Fibroblast of lung (primary cell): ENCODE results near the gene KCNIP3.

Experiments
- EZH2 ChIP-seq: IDR thresholded peaks from 2 replicates; pipeline ENCODE4 v1.5.1; 2012; ENCODE audit warnings: low read length, control low read depth, mild to moderate bottlenecking; ENCODE audit errors: missing control alignments
- TF ChIP-seq, protein P1 (sequence below), 2 donors: IDR thresholded peaks in 1 of 2; conservative IDR thresholded peaks in 1 of 2; 1 replicate in 1 of 2; 2 replicates in 1 of 2; pipeline ENCODE4 v1.5.1; 2011 to 2012; ENCODE audit warnings: low read length in 2 of 2, control low read depth in 1 of 2, inconsistent platforms in 1 of 2, low read depth in 1 of 2, mild to moderate bottlenecking in 1 of 2

DNA sequence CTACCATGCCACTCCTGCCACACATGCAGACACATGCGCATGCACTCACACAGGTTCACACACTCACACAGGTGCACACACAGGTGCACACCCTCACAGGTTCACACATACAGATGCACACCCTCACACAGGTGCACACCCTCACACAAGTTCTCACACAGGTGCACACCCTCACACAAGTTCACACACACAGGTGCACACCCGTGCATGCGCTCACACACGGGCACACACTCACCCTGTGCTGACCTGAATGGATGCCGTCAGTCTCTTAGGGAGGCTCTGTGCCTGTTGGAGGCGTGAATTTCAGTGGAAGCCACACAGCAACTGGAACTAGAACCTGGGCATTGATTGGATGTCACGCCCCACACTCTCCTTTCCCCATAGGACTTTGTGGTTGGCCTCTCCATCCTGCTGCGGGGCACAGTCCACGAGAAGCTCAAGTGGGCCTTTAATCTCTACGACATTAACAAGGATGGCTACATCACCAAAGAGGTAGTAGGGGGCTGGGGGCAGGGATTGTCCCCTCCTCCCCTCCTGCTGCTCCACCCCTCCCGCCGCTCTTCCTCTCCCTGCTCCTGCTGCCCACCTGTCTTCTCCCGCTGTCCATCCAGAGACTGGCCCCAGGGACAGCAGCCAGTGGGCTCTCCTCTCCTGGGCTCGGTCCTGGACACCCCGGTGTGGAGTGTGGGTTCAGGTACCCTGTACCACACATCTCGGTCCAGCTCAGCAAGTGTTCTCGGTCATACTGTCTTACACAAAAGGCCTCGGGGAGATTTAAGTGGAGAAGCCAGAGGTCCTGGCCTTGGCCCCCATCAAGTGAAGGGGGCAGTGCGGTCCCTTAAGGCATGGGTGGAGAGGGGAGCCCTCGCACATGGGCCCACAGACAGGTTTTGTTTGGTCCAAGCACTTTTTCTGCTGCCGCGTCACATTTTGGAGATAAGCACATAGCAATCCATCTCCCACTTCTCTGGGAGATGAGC is 84.4 kb downstream of the KCNIP3 start:
- TF ChIP-seq, protein P1, sequence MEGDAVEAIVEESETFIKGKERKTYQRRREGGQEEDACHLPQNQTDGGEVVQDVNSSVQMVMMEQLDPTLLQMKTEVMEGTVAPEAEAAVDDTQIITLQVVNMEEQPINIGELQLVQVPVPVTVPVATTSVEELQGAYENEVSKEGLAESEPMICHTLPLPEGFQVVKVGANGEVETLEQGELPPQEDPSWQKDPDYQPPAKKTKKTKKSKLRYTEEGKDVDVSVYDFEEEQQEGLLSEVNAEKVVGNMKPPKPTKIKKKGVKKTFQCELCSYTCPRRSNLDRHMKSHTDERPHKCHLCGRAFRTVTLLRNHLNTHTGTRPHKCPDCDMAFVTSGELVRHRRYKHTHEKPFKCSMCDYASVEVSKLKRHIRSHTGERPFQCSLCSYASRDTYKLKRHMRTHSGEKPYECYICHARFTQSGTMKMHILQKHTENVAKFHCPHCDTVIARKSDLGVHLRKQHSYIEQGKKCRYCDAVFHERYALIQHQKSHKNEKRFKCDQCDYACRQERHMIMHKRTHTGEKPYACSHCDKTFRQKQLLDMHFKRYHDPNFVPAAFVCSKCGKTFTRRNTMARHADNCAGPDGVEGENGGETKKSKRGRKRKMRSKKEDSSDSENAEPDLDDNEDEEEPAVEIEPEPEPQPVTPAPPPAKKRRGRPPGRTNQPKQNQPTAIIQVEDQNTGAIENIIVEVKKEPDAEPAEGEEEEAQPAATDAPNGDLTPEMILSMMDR (conservative IDR thresholded peaks at IDR 0.05 in 1 of 2, IDR thresholded peaks at IDR 0.05 in 1 of 2; ENCODE audit: low read depth in 1 of 2, low read length in 2 of 2): no peak
- TF ChIP-seq EZH2: no peak
